Activated T-helper 17 cell treated with anti-CD3 and anti-CD28 coated beads, Interleukin-2, amount 50 U/mL, for 72 hours (primary cell): ENCODE measurements around the gene INO80D. TPM values are rescaled to one million over a fixed set of nuclear protein-coding genes. Genes with fewer than 3 reads are reported as not detected.
A peak's percentile ranks its signal among the peaks of the same experiment; 100 is the strongest.
"Not testable (repeated sequence)": the region's sequence is repeated elsewhere in the genome, so short reads cannot be mapped to it uniquely, and the experiment has no call there.

Source experiments
- ATAC-seq: fragments of 150-1000 bp; cut with Tn5 transposase; replicated peaks from 2 replicates; pipeline ENCODE4 v1.10.0; 2021; ENCODE audit warnings: mild to moderate bottlenecking, moderate library complexity
- H3K27ac Mint-ChIP-seq: one replicate; pipeline ENCODE4 v1.8.0; 2022; ENCODE audit warnings: mixed read lengths
- H3K27me3 Mint-ChIP-seq: one replicate; pipeline ENCODE4 v1.8.0; 2022; ENCODE audit warnings: mixed read lengths
- H3K36me3 Mint-ChIP-seq: one replicate; pipeline ENCODE4 v1.8.0; 2022; ENCODE audit warnings: low read depth, mild to moderate bottlenecking, mixed read lengths
- H3K4me1 Mint-ChIP-seq: one replicate; pipeline ENCODE4 v1.8.0; 2022; ENCODE audit warnings: mixed read lengths
- H3K4me3 Mint-ChIP-seq: one replicate; pipeline ENCODE4 v1.8.0; 2022; ENCODE audit warnings: mild to moderate bottlenecking, mixed read lengths
- H3K9me3 Mint-ChIP-seq: one replicate; pipeline ENCODE4 v1.8.0; 2022; ENCODE audit warnings: mixed read lengths
- total RNA-seq, 2 donors: library from RNA; stranded (reverse); gene quantifications; one replicate each; pipeline ENCODE4 v1.2.3, GENCODE V29; 2022

The INO80D gene
- total RNA-seq = 10 to 100 TPM; 21.8 to 29.3 TPM

GRCh38 chr2:206085742-206086445, at the start of gene INO80D:
INO80D (minus strand) TSS chr2:206086174; CDS start chr2:206063016, 23,158 bp downstream.
- H3K36me3 Mint-ChIP-seq = peaks cover 32% of the 10 kb centered on the region
- H3K4me1 Mint-ChIP-seq = peaks cover 14% of the 10 kb centered on the region
- peak within 1 kb of the TSS; percentile 99 for H3K4me3 Mint-ChIP-seq
- H3K9me3 Mint-ChIP-seq = no peaks in the 10 kb centered on the region
- peak; percentile 94 for ATAC-seq
- H3K27ac Mint-ChIP-seq = peak within 1 kb of the TSS; percentile 100
- no peaks in the 10 kb centered on the region for H3K27me3 Mint-ChIP-seq

GRCh38 chr2:206127656-206128055, 41.7 kb upstream of the INO80D start:
- H3K27me3 Mint-ChIP-seq = no peaks in the 10 kb centered on the region
- H3K27ac Mint-ChIP-seq = no peak overlapping the region
- H3K9me3 Mint-ChIP-seq = no peaks in the 10 kb centered on the region
- peaks cover 97% of the 10 kb centered on the region for H3K36me3 Mint-ChIP-seq
- no peaks in the 10 kb centered on the region for H3K4me1 Mint-ChIP-seq
- no peak for ATAC-seq
- no peak overlapping the region for H3K4me3 Mint-ChIP-seq

- Mint-ChIP-seq H3K27me3 (no peaks in the 10 kb centered on the region), H3K4me3 (no peak overlapping the region), H3K4me1 (no peaks in the 10 kb centered on the region), H3K27ac (no peak overlapping the region), H3K9me3 (peaks cover 4% of the 10 kb centered on the region), H3K36me3 (peaks cover 97% of the 10 kb centered on the region)
- ATAC-seq = no peak
These were observed 39.9 kb upstream of the INO80D start for GRCh38 chr2:206125901-206126300.

- peaks cover 77% of the 10 kb centered on the region for H3K36me3 Mint-ChIP-seq
- H3K4me3 Mint-ChIP-seq, H3K27me3 Mint-ChIP-seq, H3K4me1 Mint-ChIP-seq, ATAC-seq, H3K27ac Mint-ChIP-seq, H3K9me3 Mint-ChIP-seq: not testable (repeated sequence)
These were observed 36.6 kb upstream of the INO80D start for GRCh38 chr2:206122569-206122968.

- Mint-ChIP-seq H3K36me3 (peaks cover 16% of the 10 kb centered on the region), H3K4me3 (no peak overlapping the region), H3K9me3 (peaks cover 3% of the 10 kb centered on the region), H3K4me1 (no peaks in the 10 kb centered on the region), H3K27ac (no peak overlapping the region), H3K27me3 (no peaks in the 10 kb centered on the region)
- no peak for ATAC-seq
These were observed 30.3 kb upstream of the INO80D start for GRCh38 chr2:206116278-206116677.

GRCh38 chr2:206115026-206115578, 29.1 kb upstream of the INO80D start:
- Mint-ChIP-seq H3K9me3 (no peaks in the 10 kb centered on the region), H3K27me3 (no peaks in the 10 kb centered on the region), H3K4me3 (no peak overlapping the region), H3K36me3 (peaks cover 5% of the 10 kb centered on the region), H3K4me1 (no peaks in the 10 kb centered on the region), H3K27ac (no peak overlapping the region)
- ATAC-seq = no peak

GRCh38 chr2:206112846-206113547, 27.0 kb upstream of the INO80D start:
- no peak for ATAC-seq
- Mint-ChIP-seq H3K27me3 (no peaks in the 10 kb centered on the region), H3K4me3 (no peak overlapping the region), H3K9me3 (no peaks in the 10 kb centered on the region), H3K36me3 (no peaks in the 10 kb centered on the region), H3K27ac (no peak overlapping the region), H3K4me1 (no peaks in the 10 kb centered on the region)

- Mint-ChIP-seq H3K36me3 (no peaks in the 10 kb centered on the region), H3K27me3 (no peaks in the 10 kb centered on the region), H3K4me3 (no peak overlapping the region), H3K9me3 (no peaks in the 10 kb centered on the region), H3K27ac (no peak overlapping the region), H3K4me1 (no peaks in the 10 kb centered on the region)
- no peak for ATAC-seq
These were observed 26.1 kb upstream of the INO80D start for GRCh38 chr2:206112108-206112507.

- ATAC-seq = no peak
- H3K4me3 Mint-ChIP-seq = no peak overlapping the region
- H3K27ac Mint-ChIP-seq = no peak overlapping the region
- no peaks in the 10 kb centered on the region for H3K9me3 Mint-ChIP-seq
- no peaks in the 10 kb centered on the region for H3K27me3 Mint-ChIP-seq
- H3K36me3 Mint-ChIP-seq = no peaks in the 10 kb centered on the region
- no peaks in the 10 kb centered on the region for H3K4me1 Mint-ChIP-seq
These were observed 22.7 kb upstream of the INO80D start for GRCh38 chr2:206108713-206109112.

GRCh38 chr2:206105541-206105940, 19.6 kb upstream of the INO80D start:
- Mint-ChIP-seq H3K9me3 (no peaks in the 10 kb centered on the region), H3K4me1 (no peaks in the 10 kb centered on the region), H3K27ac (no peak overlapping the region), H3K27me3 (no peaks in the 10 kb centered on the region), H3K36me3 (no peaks in the 10 kb centered on the region), H3K4me3 (no peak overlapping the region)
- no peak for ATAC-seq

GRCh38 chr2:206105038-206105437, 19.1 kb upstream of the INO80D start:
- no peaks in the 10 kb centered on the region for H3K27me3 Mint-ChIP-seq
- no peaks in the 10 kb centered on the region for H3K9me3 Mint-ChIP-seq
- H3K36me3 Mint-ChIP-seq = no peaks in the 10 kb centered on the region
- ATAC-seq = peak; percentile 54
- no peaks in the 10 kb centered on the region for H3K4me1 Mint-ChIP-seq
- no peak overlapping the region for H3K4me3 Mint-ChIP-seq
- no peak overlapping the region for H3K27ac Mint-ChIP-seq

GRCh38 chr2:206098872-206099271, 12.9 kb upstream of the INO80D start:
- not testable (repeated sequence) for H3K9me3 Mint-ChIP-seq, ATAC-seq, H3K4me3 Mint-ChIP-seq, H3K4me1 Mint-ChIP-seq, H3K27ac Mint-ChIP-seq, H3K27me3 Mint-ChIP-seq, H3K36me3 Mint-ChIP-seq

GRCh38 chr2:206098471-206098870, 12.5 kb upstream of the INO80D start:
- Mint-ChIP-seq H3K27ac (no peak overlapping the region), H3K27me3 (no peaks in the 10 kb centered on the region), H3K9me3 (no peaks in the 10 kb centered on the region), H3K36me3 (no peaks in the 10 kb centered on the region), H3K4me1 (no peaks in the 10 kb centered on the region), H3K4me3 (no peak overlapping the region)
- no peak for ATAC-seq

- no peak for ATAC-seq
- Mint-ChIP-seq H3K27me3 (no peaks in the 10 kb centered on the region), H3K36me3 (no peaks in the 10 kb centered on the region), H3K4me1 (no peaks in the 10 kb centered on the region), H3K9me3 (no peaks in the 10 kb centered on the region), H3K4me3 (no peak overlapping the region), H3K27ac (no peak overlapping the region)
These were observed 10.9 kb upstream of the INO80D start for GRCh38 chr2:206096876-206097275.
